Middle frontal gyrus (tissue), 1 donor: ENCODE measurements around the gene TLR5.

Experiments used
- DNase-seq: peaks from one replicate; pipeline ENCODE4 v3.0.0-alpha.2; 2015; ENCODE audit warnings: low spot score; ENCODE audit errors: extremely low spot score

TLR5 gene

GRCh38 chr1:223110952-223111351, 32.1 kb downstream of the TLR5 start:
- DNase-seq, result no peak

- DNase-seq, result no peak
Observed at GRCh38 chr1:223109581-223110026, 33.4 kb downstream of the TLR5 start.

- no peak for DNase-seq
Observed at GRCh38 chr1:223106856-223107255, 36.2 kb downstream of the TLR5 start.

- DNase-seq, result no peak
Observed at GRCh38 chr1:223105568-223105967, 37.5 kb downstream of the TLR5 start.

- DNase-seq, result no peak
Observed at GRCh38 chr1:223102797-223103533, 40.1 kb downstream of the TLR5 start.

GRCh38 chr1:223097713-223098112, 45.3 kb downstream of the TLR5 start:
- DNase-seq, result no peak

GRCh38 chr1:223095870-223096269, 47.2 kb downstream of the TLR5 start:
- no peak for DNase-seq

GRCh38 chr1:223091896-223092295, 51.2 kb downstream of the TLR5 start:
- DNase-seq, result no peak

GRCh38 chr1:223089250-223089649, 53.8 kb downstream of the TLR5 start:
- no peak for DNase-seq

- DNase-seq, result no peak
Observed at GRCh38 chr1:223088713-223089240, 54.3 kb downstream of the TLR5 start.

- no peak for DNase-seq
Observed at GRCh38 chr1:223087291-223088255, 55.5 kb downstream of the TLR5 start.

- no peak for DNase-seq
Observed at GRCh38 chr1:223084464-223084866, 58.6 kb downstream of the TLR5 start.

- no peak for DNase-seq
Observed at GRCh38 chr1:223083831-223084230, 59.2 kb downstream of the TLR5 start.

- no peak for DNase-seq
Observed at GRCh38 chr1:223082914-223083313, 60.1 kb downstream of the TLR5 start.

GRCh38 chr1:223081181-223081994, 61.7 kb downstream of the TLR5 start:
- peak; percentile 46 for DNase-seq

- DNase-seq, result no peak
Observed at GRCh38 chr1:223079498-223079897, 63.5 kb downstream of the TLR5 start.

- no peak for DNase-seq
Observed at GRCh38 chr1:223077247-223077833, 65.7 kb downstream of the TLR5 start.

GRCh38 chr1:223076362-223076761, 66.7 kb downstream of the TLR5 start:
- no peak for DNase-seq

- no peak for DNase-seq
Observed at GRCh38 chr1:223075834-223076233, 67.2 kb downstream of the TLR5 start.

GRCh38 chr1:223074445-223075300, 68.4 kb downstream of the TLR5 start:
- no peak for DNase-seq
